Sigmoid colon (tissue), 7 donors: ENCODE measurements around the gene AGPAT2. TPM values are rescaled to one million over a fixed set of nuclear protein-coding genes. Genes with fewer than 3 reads are reported as not detected.

Source experiments
- DNase-seq: peaks from one replicate; pipeline ENCODE4 v3.0.0-alpha.2; 2019
- H3K27ac ChIP-seq, 4 donors: fragments of 200-600 bp; sonication (generic); one replicate each; pipeline ENCODE4 v1.5.1; 2016 to 2019; ENCODE audit warnings: mild to moderate bottlenecking in 1 of 4
- H3K27me3 ChIP-seq, 3 donors: fragments of 200-600 bp; sonication (generic); one replicate each; pipeline ENCODE4 v1.5.1; 2019; ENCODE audit warnings: mild to moderate bottlenecking in 1 of 3
- H3K36me3 ChIP-seq, 4 donors: fragments of 200-600 bp; sonication (generic); one replicate each; pipeline ENCODE4 v1.5.1; 2016 to 2019
- H3K4me1 ChIP-seq, 4 donors: fragments of 200-600 bp; sonication (generic); one replicate each; pipeline ENCODE4 v1.5.1; 2017 to 2019
- H3K4me3 ChIP-seq, 4 donors: fragments of 200-600 bp; sonication (generic); one replicate each; pipeline ENCODE4 v1.5.1; 2017 to 2019; ENCODE audit warnings: mild to moderate bottlenecking in 2 of 4, moderate library complexity in 1 of 4
- H3K9me3 ChIP-seq, 4 donors: fragments of 200-600 bp in 3 of 4; sonication (generic) in 3 of 4; one replicate each; pipeline versions ENCODE4 v1.5.1 to v1.6.1; 2013 to 2019
- EP300 ChIP-seq, 4 donors: sonication (generic); formaldehyde crosslinking; IDR thresholded peaks; one replicate each; pipeline ENCODE4 v1.6.1; 2017; ENCODE audit warnings: antibody characterized with exemption in 4 of 4
- POLR2A ChIP-seq, 2 donors: fragments of 450-650 bp; IDR thresholded peaks; one replicate each; pipeline ENCODE4 v1.6.1; 2016; ENCODE audit warnings: antibody characterized with exemption in 2 of 2, mild to moderate bottlenecking in 2 of 2, moderate library complexity in 2 of 2
- POLR2AphosphoS5 ChIP-seq, 4 donors: sonication (generic); formaldehyde crosslinking; IDR thresholded peaks; one replicate each; pipeline ENCODE4 v1.6.1; 2017; ENCODE audit warnings: antibody characterized with exemption in 4 of 4
- WGBS, 2 donors: extraction: QIAGEN DNeasy Blood & Tissue Kit; methylation state at CpG; one replicate each; pipeline ENCODE4 v1.1.7; 2013; 5-methylcytosine and 5-hydroxymethylcytosine counted together
- intact Hi-C: fragments of 100-400 bp; cut with DNase I; formaldehyde crosslinking; loops from one replicate; pipeline ENCODE4 v1.15.1; 2023
- polyA plus RNA-seq, 3 donors: library from polyadenylated mRNA; stranded (reverse); fragments of 200-250 nt; gene quantifications; one replicate each; pipeline ENCODE4 v1.2.3, GENCODE V29; 2013
- small RNA-seq, 3 donors: library from RNA; depleted of rRNA; stranded (forward); fragments of <200 nt; gene quantifications; one replicate each; pipeline ENCODE3, GENCODE V24; 2016
- total RNA-seq, 4 donors: library from RNA; depleted of rRNA; stranded (reverse); fragments of >200 nt; gene quantifications; one replicate each; pipeline ENCODE4 v1.1.0, GENCODE V29; 2016
- TF ChIP-seq, protein P1 (sequence below), 4 experiments: fragments of 450-650 bp in 3 of 4; fragments of 200-600 bp in 1 of 4; IDR thresholded peaks; one replicate each; pipeline ENCODE4 v1.5.1; 2016 to 2019; ENCODE audit warnings: antibody characterized with exemption in 4 of 4, mild to moderate bottlenecking in 3 of 4, moderate library complexity in 2 of 4
- donor health status: healthy with polysubstance abuse.
- donor health status: Bipolar disorder and iron deficiency.
- donor health status: healthy.

The AGPAT2 gene
- total and polyA plus RNA-seq, 7 donors = 28.0 to 345 (median 62.4) TPM

DNA sequence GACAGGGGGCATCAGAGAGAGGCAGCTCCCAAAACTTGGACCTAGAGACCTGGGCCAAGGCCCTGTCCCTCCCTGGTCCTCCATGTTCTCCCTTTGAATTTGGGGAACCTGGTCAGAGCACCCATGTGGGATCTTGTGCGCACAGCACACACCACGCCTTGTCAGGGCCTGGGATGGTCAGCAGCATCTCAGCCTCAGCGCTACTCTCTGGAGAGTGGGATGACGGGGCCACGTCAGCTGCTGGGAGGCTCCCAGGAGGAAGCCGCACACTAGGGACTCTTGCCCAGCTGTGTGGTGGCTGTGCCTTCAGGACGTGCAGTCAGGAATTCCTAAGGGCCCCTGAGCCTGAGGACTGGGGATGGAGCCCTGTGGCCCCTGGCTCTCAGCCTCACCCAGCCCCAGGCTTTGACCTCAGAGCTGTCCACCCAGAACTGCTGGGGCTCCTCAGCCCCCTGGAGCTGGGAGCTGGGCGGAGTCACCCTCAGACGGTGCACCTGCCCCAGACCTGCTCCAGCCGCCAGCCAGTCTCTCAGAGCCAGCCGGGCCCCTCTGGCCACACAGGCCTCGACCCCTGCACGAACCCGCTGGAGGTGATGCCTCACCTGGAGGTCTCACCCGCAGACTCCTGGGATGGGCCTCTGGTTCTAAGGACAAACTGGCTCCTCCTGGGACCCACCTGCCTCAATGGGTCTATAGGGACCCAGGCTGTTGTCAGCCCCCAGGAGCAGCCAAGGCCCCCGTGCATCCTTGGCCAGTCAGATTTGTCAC is 62.9 kb downstream of the AGPAT2 start:
- H3K9me3 ChIP-seq = no peaks in the 10 kb centered on the region
- 42 to 75% methylated on average over 16 of the region's 16 CpGs for WGBS, 2 donors
- TF ChIP-seq, protein P1, sequence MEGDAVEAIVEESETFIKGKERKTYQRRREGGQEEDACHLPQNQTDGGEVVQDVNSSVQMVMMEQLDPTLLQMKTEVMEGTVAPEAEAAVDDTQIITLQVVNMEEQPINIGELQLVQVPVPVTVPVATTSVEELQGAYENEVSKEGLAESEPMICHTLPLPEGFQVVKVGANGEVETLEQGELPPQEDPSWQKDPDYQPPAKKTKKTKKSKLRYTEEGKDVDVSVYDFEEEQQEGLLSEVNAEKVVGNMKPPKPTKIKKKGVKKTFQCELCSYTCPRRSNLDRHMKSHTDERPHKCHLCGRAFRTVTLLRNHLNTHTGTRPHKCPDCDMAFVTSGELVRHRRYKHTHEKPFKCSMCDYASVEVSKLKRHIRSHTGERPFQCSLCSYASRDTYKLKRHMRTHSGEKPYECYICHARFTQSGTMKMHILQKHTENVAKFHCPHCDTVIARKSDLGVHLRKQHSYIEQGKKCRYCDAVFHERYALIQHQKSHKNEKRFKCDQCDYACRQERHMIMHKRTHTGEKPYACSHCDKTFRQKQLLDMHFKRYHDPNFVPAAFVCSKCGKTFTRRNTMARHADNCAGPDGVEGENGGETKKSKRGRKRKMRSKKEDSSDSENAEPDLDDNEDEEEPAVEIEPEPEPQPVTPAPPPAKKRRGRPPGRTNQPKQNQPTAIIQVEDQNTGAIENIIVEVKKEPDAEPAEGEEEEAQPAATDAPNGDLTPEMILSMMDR (IDR thresholded peaks at IDR 0.05) = no peak
- TF ChIP-seq POLR2A (IDR thresholded peaks at IDR 0.05) (no peak), POLR2AphosphoS5 (IDR thresholded peaks at IDR 0.05) (no peak), EP300 (IDR thresholded peaks at IDR 0.05) (no peak)
- H3K27ac ChIP-seq = no peak overlapping the region
- no peaks in the 10 kb centered on the region for H3K27me3 ChIP-seq
- intact Hi-C loops = no loop called here
- H3K4me1 ChIP-seq = peaks cover 0 to 29% (median 23%) of the 10 kb centered on the region in 4 donors
- no peak for DNase-seq
- H3K4me3 ChIP-seq = no peak overlapping the region
- no peaks in the 10 kb centered on the region for H3K36me3 ChIP-seq

DNA sequence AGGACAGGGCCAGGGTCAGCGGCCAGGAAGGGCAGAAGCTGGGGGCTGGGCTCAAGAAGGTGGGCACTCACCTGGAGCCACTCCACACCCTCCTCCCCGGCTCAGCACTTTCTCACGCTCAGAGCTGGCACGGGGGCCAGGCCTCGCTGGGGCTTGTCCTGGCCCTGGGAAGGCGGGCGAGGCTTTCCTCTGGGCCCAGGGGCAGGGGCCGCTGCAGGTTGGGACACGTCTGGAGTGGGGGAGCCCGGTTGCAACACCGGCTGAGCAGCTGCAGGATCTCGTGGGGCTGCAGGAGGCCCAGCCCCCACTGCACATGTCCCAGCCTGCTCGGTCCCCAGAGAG is 63.4 kb downstream of the AGPAT2 start:
- no peak overlapping the region for H3K4me3 ChIP-seq
- TF ChIP-seq EP300 (IDR thresholded peaks at IDR 0.05) (no peak), POLR2AphosphoS5 (IDR thresholded peaks at IDR 0.05) (no peak), POLR2A (IDR thresholded peaks at IDR 0.05) (no peak)
- TF ChIP-seq, protein P1 (IDR thresholded peaks at IDR 0.05) = no peak
- no peak for DNase-seq
- H3K4me1 ChIP-seq = peaks cover 0 to 29% (median 23%) of the 10 kb centered on the region in 4 donors
- 35 to 68% methylated on average over 13 of the region's 13 CpGs for WGBS, 2 donors
- no peaks in the 10 kb centered on the region for H3K27me3 ChIP-seq
- intact Hi-C loops = no loop called here
- H3K9me3 ChIP-seq = no peaks in the 10 kb centered on the region
- no peaks in the 10 kb centered on the region for H3K36me3 ChIP-seq
- no peak overlapping the region for H3K27ac ChIP-seq

Small RNA genes lying within 50 kb of the gene (small RNA-seq; reads per million reads assigned to genes)
- gene MIR126 = 448 to 591 (median 485) reads per million in 3 donors

Other genes starting within 250 kb of the AGPAT2 start
- gene INPP5E, start 247.6 kb downstream of the AGPAT2 start, total RNA-seq = 10 to 100 TPM in 1 of 4 donors, 1 to 10 TPM in 3; 4.6 to 12.2 (median 6.6) TPM
- gene INPP5E, start 247.6 kb downstream of the AGPAT2 start, polyA plus RNA-seq = 1 to 10 TPM; 1.8 to 7.5 (median 2.3) TPM
- gene SEC16A, start 204.4 kb downstream of the AGPAT2 start, total RNA-seq = 10 to 100 TPM; 22.9 to 33.9 (median 30.2) TPM
- 10 to 100 TPM; 22.8 to 57.0 (median 24.5) TPM for gene SEC16A, start 204.4 kb downstream of the AGPAT2 start, polyA plus RNA-seq
- 10 to 100 TPM; 16.6 to 36.0 (median 31.8) TPM for gene NOTCH1, start 141.4 kb downstream of the AGPAT2 start, total RNA-seq
- gene NOTCH1, start 141.4 kb downstream of the AGPAT2 start, polyA plus RNA-seq = 10 to 100 TPM in 1 of 3 donors, 1 to 10 TPM in 2; 1.8 to 30.8 (median 3.7) TPM
- 10 to 100 TPM; 31.0 to 75.6 (median 46.0) TPM for gene EGFL7, start 24.5 kb downstream of the AGPAT2 start, total RNA-seq
- gene EGFL7, start 24.5 kb downstream of the AGPAT2 start, polyA plus RNA-seq = 10 to 100 TPM in 2 of 3 donors, 1 to 10 TPM in 1; 6.0 to 43.5 (median 27.6) TPM
- gene DIPK1B, start 25.1 kb upstream of the AGPAT2 start, total RNA-seq = 10 to 100 TPM in 3 of 4 donors, 1 to 10 TPM in 1; 9.6 to 18.3 (median 14.3) TPM
- 1 to 10 TPM in 1 of 3 donors, under 1 TPM in 2; 0.23 to 6.5 (median 0.60) TPM for gene DIPK1B, start 25.1 kb upstream of the AGPAT2 start, polyA plus RNA-seq
- 1 to 10 TPM; 1.5 to 6.4 (median 2.1) TPM for gene LCN10, start 55.5 kb upstream of the AGPAT2 start, total RNA-seq
- 1 to 10 TPM; 1.2 to 9.2 (median 1.8) TPM for gene LCN10, start 55.5 kb upstream of the AGPAT2 start, polyA plus RNA-seq
- gene LCN6, start 61.1 kb upstream of the AGPAT2 start, total RNA-seq = 10 to 100 TPM in 1 of 4 donors, 1 to 10 TPM in 3; 1.2 to 19.1 (median 8.1) TPM
- 1 to 10 TPM; 2.3 to 5.9 (median 4.2) TPM for gene LCN6, start 61.1 kb upstream of the AGPAT2 start, polyA plus RNA-seq
- gene LCN8, start 70.8 kb upstream of the AGPAT2 start, total RNA-seq = not detected
- under 1 TPM in 1 of 3 donors, not detected in 2; 0.04 TPM for gene LCN8, start 70.8 kb upstream of the AGPAT2 start, polyA plus RNA-seq
- gene LCN15, start 77.1 kb upstream of the AGPAT2 start, total RNA-seq = not detected
- gene LCN15, start 77.1 kb upstream of the AGPAT2 start, polyA plus RNA-seq = 1 to 10 TPM in 2 of 3 donors, under 1 TPM in 1; 0.70 to 9.0 (median 6.6) TPM
- 10 to 100 TPM; 37.5 to 84.7 (median 63.2) TPM for gene TMEM141, start 103.9 kb upstream of the AGPAT2 start, total RNA-seq
- gene TMEM141, start 103.9 kb upstream of the AGPAT2 start, polyA plus RNA-seq = 100 to 1,000 TPM; 345 to 629 (median 415) TPM
- gene CCDC183, start 108.9 kb upstream of the AGPAT2 start, total RNA-seq = 1 to 10 TPM in 2 of 4 donors, under 1 TPM in 1, not detected in 1; 0.71 to 1.5 (median 1.1) TPM
- gene CCDC183, start 108.9 kb upstream of the AGPAT2 start, polyA plus RNA-seq = 1 to 10 TPM; 3.0 to 3.5 (median 3.0) TPM
- gene RABL6, start 120.5 kb upstream of the AGPAT2 start, total RNA-seq = 10 to 100 TPM; 36.0 to 55.9 (median 49.9) TPM
- gene RABL6, start 120.5 kb upstream of the AGPAT2 start, polyA plus RNA-seq = 100 to 1,000 TPM in 1 of 3 donors, 10 to 100 TPM in 2; 63.1 to 103 (median 68.7) TPM
- 1 to 10 TPM in 3 of 4 donors, under 1 TPM in 1; 0.82 to 8.6 (median 5.2) TPM for gene AJM1, start 155.0 kb upstream of the AGPAT2 start, total RNA-seq
- gene AJM1, start 155.0 kb upstream of the AGPAT2 start, polyA plus RNA-seq = 1 to 10 TPM in 2 of 3 donors, under 1 TPM in 1; 0.46 to 6.7 (median 1.8) TPM
- gene PHPT1, start 162.0 kb upstream of the AGPAT2 start, total RNA-seq = 10 to 100 TPM; 39.0 to 73.1 (median 56.4) TPM
- 100 to 1,000 TPM; 109 to 144 (median 120) TPM for gene PHPT1, start 162.0 kb upstream of the AGPAT2 start, polyA plus RNA-seq
- gene MAMDC4, start 164.9 kb upstream of the AGPAT2 start, total RNA-seq = 1 to 10 TPM in 2 of 4 donors, under 1 TPM in 2; 0.71 to 2.8 (median 1.8) TPM
- gene MAMDC4, start 164.9 kb upstream of the AGPAT2 start, polyA plus RNA-seq = 10 to 100 TPM in 1 of 3 donors, 1 to 10 TPM in 2; 1.6 to 25.3 (median 2.4) TPM
- 100 to 1,000 TPM; 261 to 303 (median 281) TPM for gene EDF1, start 178.9 kb upstream of the AGPAT2 start, total RNA-seq
- gene EDF1, start 178.9 kb upstream of the AGPAT2 start, polyA plus RNA-seq = 100 to 1,000 TPM; 541 to 755 (median 730) TPM
- 1 to 10 TPM; 1.8 to 5.5 (median 3.9) TPM for gene TRAF2, start 199.1 kb upstream of the AGPAT2 start, total RNA-seq
- 10 to 100 TPM; 13.2 to 21.9 (median 13.9) TPM for gene TRAF2, start 199.1 kb upstream of the AGPAT2 start, polyA plus RNA-seq